Suppressor macrophage (primary cell): Measurements from ENCODE around the gene LARP1B.
A peak's percentile ranks its signal among the peaks of the same experiment; 100 is the strongest.
"Not testable (repeated sequence)": the region's sequence is repeated elsewhere in the genome, so short reads cannot be mapped to it uniquely, and the experiment has no call there.

Experiments used
- DNase-seq, 4 experiments: peaks; one replicate each; pipeline ENCODE4 v3.0.0-alpha.2; 2020 to 2022

The LARP1B gene

DNA sequence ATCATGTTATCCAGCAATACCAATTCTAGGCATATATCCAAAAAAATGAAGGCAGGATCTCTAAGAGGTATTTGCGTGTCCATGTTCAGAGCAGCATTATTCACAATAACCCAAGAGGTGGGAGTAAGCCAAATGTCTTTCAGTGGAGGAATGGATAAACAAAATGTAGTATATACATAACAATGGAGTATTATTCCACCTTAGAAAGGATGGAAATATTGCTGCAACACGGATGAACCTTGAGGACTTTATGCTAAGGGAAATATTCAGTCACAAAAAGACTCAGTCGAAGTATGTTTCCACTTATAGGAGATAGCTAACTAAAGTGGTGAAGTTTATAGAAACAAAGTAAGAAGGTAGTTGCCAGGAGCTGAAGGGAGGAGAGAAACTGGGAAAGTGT lies 74.3 kb downstream of the LARP1B start:
- no peak for DNase-seq

GRCh38 chr4:128141866-128142265 lies 80.8 kb downstream of the LARP1B start:
- DNase-seq: no peak

DNA sequence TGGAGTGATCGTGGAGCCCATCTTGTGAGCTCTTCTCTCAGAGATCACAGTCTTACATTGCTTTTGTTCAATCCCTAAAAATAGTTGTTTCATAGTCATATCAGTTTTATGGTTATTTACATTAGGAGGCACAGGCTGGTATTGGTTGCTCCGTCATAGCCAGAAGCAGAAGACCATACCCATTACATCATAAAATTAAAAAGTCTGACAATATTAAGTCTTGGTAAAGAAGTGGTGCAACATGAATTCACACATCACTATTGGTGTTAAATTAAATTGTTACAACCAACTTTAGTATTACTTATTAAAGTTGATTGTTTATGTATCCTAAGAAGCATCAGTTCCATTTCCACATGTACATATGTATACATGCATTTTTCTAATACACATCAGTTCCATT lies 84.6 kb downstream of the LARP1B start:
- DNase-seq: no peak

DNA sequence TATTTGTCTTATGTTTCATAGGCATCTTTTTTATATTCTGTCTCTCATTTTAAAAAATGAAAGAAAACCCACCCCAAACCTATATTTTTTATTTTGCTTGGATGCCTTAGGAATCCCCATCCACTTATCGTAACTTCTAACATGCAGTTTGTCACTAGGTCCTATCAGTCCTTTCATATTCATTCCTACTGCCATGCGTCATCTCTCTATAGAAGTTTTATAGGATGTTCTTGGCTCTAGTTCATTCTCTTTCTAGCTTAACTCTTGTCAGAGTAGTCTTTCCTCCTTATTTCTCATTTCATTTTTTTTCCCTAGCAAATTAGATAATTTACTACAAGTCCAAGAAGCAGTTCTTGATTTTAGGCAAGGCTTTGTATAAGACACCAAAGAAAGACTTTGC lies 92.7 kb downstream of the LARP1B start:
- no peak for DNase-seq

GRCh38 chr4:128155231-128155855 lies 94.2 kb downstream of the LARP1B start:
- DNase-seq: no peak

DNA sequence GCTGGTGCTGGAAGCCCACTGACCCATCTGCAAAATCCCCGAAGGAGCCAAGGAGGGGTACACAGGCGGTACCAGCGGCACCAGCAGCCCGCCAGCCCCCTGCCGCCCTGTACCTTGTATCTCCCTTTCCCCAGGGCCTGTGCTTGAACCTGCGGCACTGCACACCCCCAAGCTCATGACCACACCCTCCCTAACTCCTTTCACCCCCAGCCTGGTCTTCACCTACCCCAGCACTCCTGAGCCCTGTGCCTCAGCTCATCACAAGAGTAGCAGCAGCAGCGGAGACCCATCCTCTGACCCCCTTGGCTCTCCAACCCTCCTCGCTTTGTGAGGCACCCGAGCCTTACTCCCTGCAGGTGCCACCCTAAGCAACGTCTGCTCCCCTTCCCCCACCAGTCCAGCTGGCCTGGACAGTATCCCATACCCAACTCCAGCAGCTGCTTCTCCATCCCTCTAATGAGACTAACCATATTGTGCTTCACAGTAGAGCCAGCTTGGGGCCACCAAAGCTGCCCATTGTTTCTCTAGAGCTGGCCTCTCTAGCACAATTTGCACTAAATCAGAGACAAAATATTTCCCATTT lies 94.9 kb downstream of the LARP1B start:
- no peak for DNase-seq

- DNase-seq: not testable (repeated sequence)
Measured at GRCh38 chr4:128156472-128156871, 95.4 kb downstream of the LARP1B start.

GRCh38 chr4:128158894-128159293 lies 97.8 kb downstream of the LARP1B start:
- no peak for DNase-seq

GRCh38 chr4:128159967-128160366 lies 98.9 kb downstream of the LARP1B start:
- no peak for DNase-seq

GRCh38 chr4:128161138-128161537 lies 100.0 kb downstream of the LARP1B start:
- DNase-seq: peak in 3 of 4 experiments; percentile 2 to 10 (median 3)

DNA sequence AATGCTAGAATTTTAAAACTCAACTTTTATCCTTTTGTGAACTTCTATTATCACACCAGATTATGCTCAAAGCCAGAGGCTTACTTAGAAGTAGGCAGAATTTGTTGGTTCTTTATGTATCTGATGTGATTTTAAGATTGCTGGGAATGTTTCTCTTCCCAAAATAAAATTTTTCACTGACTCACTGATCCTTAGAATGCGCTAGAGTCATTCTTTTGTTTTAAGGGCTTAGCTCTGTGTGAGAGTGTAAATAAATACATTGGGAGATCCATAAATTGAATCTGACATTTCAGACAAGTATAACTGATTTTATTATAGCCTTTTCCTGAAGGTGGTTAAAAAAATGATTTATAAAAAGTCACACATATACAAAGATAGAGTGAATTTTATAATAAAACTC lies 101.3 kb downstream of the LARP1B start:
- DNase-seq: no peak

- DNase-seq: no peak
Measured at GRCh38 chr4:128163177-128164117, 102.3 kb downstream of the LARP1B start.

GRCh38 chr4:128166982-128167381 lies 105.9 kb downstream of the LARP1B start:
- no peak for DNase-seq

GRCh38 chr4:128168701-128169100 lies 107.6 kb downstream of the LARP1B start:
- no peak for DNase-seq

DNA sequence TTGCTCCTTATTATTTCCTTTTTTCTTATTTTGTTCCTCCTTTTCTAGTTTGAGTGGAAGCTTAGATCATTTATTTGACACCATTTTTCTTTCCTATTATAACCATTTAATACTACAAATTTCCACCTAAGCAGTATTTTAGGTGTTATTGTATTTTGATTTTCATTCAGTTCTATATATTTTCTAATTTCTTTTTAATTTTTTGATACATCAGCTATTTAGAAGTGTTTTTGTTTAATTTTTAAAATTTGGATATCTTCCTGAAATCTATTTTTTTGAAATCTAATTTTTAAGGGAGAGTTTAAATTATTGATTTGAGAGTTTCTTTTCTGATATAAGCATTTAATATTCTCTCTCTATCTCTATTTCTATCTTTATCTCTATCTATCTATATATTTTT lies 108.1 kb downstream of the LARP1B start:
- no peak for DNase-seq

- no peak for DNase-seq
Measured at GRCh38 chr4:128176643-128177042, 115.5 kb downstream of the LARP1B start.

- DNase-seq: no peak
Measured at GRCh38 chr4:128177498-128177897, 116.4 kb downstream of the LARP1B start.

DNA sequence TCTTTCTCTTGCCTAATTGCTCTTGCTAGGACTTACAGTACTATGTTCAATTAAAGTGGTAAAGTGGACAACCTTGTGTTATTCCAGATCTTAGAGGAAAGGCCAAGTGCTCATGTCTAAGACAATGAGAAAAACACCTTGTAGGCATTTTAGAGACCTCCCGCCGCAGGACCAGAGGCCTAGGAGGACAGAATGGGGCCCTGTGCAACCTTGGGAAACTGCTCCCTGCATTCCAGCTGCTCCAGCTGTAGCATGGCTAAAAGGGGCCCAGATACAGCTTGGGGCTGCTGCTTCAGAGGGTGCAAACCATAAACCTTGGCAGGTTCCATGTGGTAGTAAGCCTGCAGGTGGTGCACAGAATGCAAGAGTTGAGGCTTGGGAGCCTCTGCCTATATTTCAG lies 125.5 kb downstream of the LARP1B start:
- no peak for DNase-seq

GRCh38 chr4:128191115-128191781 lies 130.1 kb downstream of the LARP1B start:
- peak; percentile 81 to 88 (median 86) for DNase-seq

GRCh38 chr4:128220286-128221235 lies 159.4 kb downstream of the LARP1B start:
- peak in 2 of 4 experiments; percentile 24 to 36 for DNase-seq

- DNase-seq: no peak
Measured at GRCh38 chr4:128221586-128221985, 160.5 kb downstream of the LARP1B start.

GRCh38 chr4:128225148-128225547 lies 164.0 kb downstream of the LARP1B start:
- DNase-seq: no peak
